ENCODE measurements around the gene INO80C. TPM values are rescaled to one million over a fixed set of nuclear protein-coding genes. Genes with fewer than 3 reads are reported as not detected.
"Not testable (repeated sequence)": the region's sequence is repeated elsewhere in the genome, so short reads cannot be mapped to it uniquely, and the experiment has no call there.

Gene INO80C
- total RNA-seq, 1 donor, result 5.6 TPM

GRCh38 chr18:35458271-35458670 is 39.5 kb downstream of the INO80C start:
- DNase-seq (ENCODE audit: low read depth), result peak; percentile 17
- no peak overlapping the region for H3K4me3 ChIP-seq (ENCODE audit: low read depth, low read length)
- TF ChIP-seq, protein P1, sequence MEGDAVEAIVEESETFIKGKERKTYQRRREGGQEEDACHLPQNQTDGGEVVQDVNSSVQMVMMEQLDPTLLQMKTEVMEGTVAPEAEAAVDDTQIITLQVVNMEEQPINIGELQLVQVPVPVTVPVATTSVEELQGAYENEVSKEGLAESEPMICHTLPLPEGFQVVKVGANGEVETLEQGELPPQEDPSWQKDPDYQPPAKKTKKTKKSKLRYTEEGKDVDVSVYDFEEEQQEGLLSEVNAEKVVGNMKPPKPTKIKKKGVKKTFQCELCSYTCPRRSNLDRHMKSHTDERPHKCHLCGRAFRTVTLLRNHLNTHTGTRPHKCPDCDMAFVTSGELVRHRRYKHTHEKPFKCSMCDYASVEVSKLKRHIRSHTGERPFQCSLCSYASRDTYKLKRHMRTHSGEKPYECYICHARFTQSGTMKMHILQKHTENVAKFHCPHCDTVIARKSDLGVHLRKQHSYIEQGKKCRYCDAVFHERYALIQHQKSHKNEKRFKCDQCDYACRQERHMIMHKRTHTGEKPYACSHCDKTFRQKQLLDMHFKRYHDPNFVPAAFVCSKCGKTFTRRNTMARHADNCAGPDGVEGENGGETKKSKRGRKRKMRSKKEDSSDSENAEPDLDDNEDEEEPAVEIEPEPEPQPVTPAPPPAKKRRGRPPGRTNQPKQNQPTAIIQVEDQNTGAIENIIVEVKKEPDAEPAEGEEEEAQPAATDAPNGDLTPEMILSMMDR (IDR thresholded peaks at IDR 0.05; ENCODE audit: insufficient read depth, low read depth, low read length), result no peak

- H3K4me3 ChIP-seq (ENCODE audit: low read depth, low read length), result no peak overlapping the region
- peak; percentile 12 for DNase-seq (ENCODE audit: low read depth)
- TF ChIP-seq, protein P1 (IDR thresholded peaks at IDR 0.05; ENCODE audit: insufficient read depth, low read depth, low read length), result no peak
These were observed 40.5 kb downstream of the INO80C start for GRCh38 chr18:35457140-35457704.

DNA sequence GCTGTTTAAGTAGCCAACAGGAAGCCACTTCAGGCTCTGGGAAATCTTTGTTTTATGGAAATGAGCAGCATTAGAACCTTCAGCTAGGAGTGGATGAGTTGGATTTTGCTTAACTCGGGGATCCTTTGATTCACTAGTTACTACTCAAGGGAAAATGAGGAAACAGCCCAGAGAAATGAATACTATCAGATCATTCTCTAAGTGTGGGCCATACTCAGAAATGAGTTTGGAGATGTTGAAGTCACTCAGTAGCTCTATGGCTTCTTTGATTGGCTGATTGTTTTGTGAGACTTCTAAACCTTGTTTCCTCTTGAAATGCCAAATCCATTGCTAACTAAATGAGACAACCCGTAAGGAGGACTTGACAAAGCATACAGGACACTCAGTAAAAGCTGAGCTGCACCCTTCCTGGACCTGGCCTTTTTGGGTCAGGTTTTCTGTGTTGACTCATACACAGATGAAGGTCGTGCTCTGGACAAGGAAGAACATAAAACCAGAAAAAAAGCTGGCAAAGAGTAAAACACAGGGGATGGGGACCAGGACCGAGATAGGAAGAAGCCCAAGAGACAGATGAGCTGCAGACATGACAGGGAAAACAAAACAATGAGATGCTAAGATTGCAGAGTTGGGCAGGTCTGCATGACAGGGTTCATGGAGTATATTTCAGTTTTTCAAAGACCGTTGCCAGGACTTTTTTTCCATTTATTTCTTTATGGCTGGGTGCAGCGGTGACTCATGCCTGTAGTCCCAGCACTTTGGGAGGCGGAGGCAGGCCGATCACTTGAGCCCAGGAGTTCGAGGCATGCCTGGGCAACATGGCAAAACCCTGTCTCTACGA is 41.6 kb downstream of the INO80C start:
- TF ChIP-seq, protein P1 (IDR thresholded peaks at IDR 0.05; ENCODE audit: insufficient read depth, low read depth, low read length), result no peak
- DNase-seq (ENCODE audit: low read depth), result peak; percentile 67
- no peak overlapping the region for H3K4me3 ChIP-seq (ENCODE audit: low read depth, low read length)

DNA sequence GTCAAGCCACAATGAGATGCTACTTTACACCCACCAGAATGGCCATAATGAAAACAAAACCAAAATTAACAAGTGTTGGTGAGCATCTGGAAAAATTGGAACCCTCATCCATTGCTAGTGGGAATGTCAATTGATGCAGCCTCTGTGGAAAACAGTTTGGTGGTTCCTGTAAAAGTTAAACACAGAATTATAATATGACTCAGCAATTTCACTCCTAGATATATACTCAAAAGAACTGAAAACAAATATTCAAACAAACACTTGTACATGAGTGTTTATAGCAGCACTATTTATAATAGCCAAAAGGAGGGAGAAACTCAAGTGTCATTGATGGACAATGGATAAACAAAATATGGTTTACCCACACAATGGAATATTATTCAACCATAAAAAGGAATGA is 43.0 kb downstream of the INO80C start:
- no peak overlapping the region for H3K4me3 ChIP-seq (ENCODE audit: low read depth, low read length)
- peak; percentile 6 for DNase-seq (ENCODE audit: low read depth)
- TF ChIP-seq, protein P1 (IDR thresholded peaks at IDR 0.05; ENCODE audit: insufficient read depth, low read depth, low read length), result no peak

DNA sequence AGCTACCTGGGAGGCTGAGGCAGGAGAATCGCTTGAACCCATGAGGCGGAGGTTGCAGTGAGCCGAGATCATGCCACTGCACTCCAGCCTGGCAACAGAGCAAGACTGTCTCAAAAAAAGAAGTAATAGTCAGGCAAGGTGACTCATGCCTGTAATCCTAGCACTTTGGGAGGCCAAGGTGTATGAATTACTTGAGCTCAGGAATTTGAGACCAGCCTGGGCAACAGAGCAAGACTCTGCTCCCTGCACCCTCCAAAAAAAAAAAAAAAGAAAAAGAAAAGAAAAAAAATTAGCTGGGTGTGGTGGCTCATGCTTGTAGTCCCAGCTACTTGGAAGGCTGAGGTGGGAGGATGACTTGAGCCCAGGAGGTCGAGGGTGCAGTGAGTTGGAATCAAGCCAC is 44.7 kb downstream of the INO80C start:
- not testable (repeated sequence) for DNase-seq (ENCODE audit: low read depth); H3K4me3 ChIP-seq (ENCODE audit: low read depth, low read length)

DNA sequence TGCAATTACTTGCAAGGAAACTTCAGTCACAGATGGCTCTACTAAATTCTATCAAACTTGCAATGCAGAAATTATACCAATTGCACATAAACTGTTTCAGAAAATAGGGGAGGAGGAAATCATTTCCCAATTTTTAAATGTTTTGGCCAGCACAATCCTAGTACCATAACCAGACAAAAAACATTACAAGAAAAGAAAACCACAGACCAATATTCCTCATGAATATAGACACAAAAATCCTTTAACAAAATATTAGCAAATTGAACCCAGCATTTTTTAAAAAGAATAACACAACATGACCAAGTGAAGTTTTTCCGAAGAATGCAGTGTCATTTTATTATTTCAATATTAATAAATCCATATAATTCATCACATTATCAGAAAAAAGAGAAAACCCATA is 45.8 kb downstream of the INO80C start:
- TF ChIP-seq, protein P1 (IDR thresholded peaks at IDR 0.05; ENCODE audit: insufficient read depth, low read depth, low read length), result no peak
- H3K4me3 ChIP-seq (ENCODE audit: low read depth, low read length), result no peak overlapping the region
- DNase-seq (ENCODE audit: low read depth), result no peak

DNA sequence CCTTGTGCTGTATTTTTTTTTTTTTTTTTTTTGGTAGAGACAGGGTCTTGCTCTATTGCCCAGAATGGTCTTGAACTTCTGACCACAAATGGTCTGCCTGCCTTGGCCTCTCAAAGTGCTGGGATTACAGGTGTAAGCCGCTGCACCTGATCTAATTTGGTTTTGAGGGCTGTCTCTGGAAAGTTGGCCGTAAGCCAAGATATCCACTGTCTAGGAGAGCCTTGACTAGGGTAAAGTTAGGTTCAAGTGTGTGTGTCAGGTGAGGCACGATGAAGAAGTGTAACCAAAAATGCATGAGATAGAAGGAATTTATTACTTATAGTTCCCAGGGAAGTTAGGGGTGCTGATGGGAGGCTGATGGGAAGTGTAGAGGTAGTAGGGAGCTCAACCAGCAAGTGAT is 46.7 kb downstream of the INO80C start:
- H3K4me3 ChIP-seq (ENCODE audit: low read depth, low read length), result no peak overlapping the region
- DNase-seq (ENCODE audit: low read depth), result no peak
- TF ChIP-seq, protein P1 (IDR thresholded peaks at IDR 0.05; ENCODE audit: insufficient read depth, low read depth, low read length), result no peak
